ENCODE results near the gene VENTX. TPM values are rescaled to one million over a fixed set of nuclear protein-coding genes. Genes with fewer than 3 reads are reported as not detected.
"Not testable (repeated sequence)": the region's sequence is repeated elsewhere in the genome, so short reads cannot be mapped to it uniquely, and the experiment has no call there.

The VENTX gene
- total RNA-seq, 2 experiments from 2014 or later, result not detected

- ChIA-PET CTCF (interaction anchor here (1.1 to 3.3 kb wide), 5 partner anchors 32 to 265 kb away, joined by 4 to 24 read pairs (median 7); no protein-coding TSS in a partner anchor), POLR2A (interaction anchor here (1.1 to 2.7 kb wide), 5 partner anchors 14 to 51 kb away, joined by 3 to 8 read pairs (median 4); partner anchors contain the start of gene ADAM8)
- Mint-ChIP-seq H3K9me3 (no peaks in the 10 kb centered on the region), H3K27ac (no peak overlapping the region), H3K27me3 (peaks cover 42% of the 10 kb centered on the region), H3K4me3 (no peak overlapping the region), H3K4me1 (peaks cover 34% of the 10 kb centered on the region), H3K36me3 (ENCODE audit: low read depth) (peaks cover 7% of the 10 kb centered on the region)
- no peak for DNase-seq
Observed at GRCh38 chr10:133227256-133227655, 10.4 kb upstream of the VENTX start.

GRCh38 chr10:133229265-133230043 is 8.2 kb upstream of the VENTX start:
- H3K27me3 Mint-ChIP-seq, result peaks cover 61% of the 10 kb centered on the region

GRCh38 chr10:133230044-133230361 is 7.7 kb upstream of the VENTX start, which contains the start of gene UTF1:
TSS of gene UTF1 (plus strand) at chr10:133230217. CDS start at chr10:133230289, 72 bp downstream.
- no peak for DNase-seq
- no peaks in the 10 kb centered on the region for H3K9me3 Mint-ChIP-seq
- H3K4me1 Mint-ChIP-seq, result peaks cover 32% of the 10 kb centered on the region
- ChIA-PET POLR2A (no interaction called here), CTCF (no interaction called here)
- peaks cover 7% of the 10 kb centered on the region for H3K36me3 Mint-ChIP-seq (ENCODE audit: low read depth)
- H3K27me3 Mint-ChIP-seq, result peaks cover 65% of the 10 kb centered on the region
- no peak within 1 kb of the TSS for H3K4me3 Mint-ChIP-seq
- no peak within 1 kb of the TSS for H3K27ac Mint-ChIP-seq

More at GRCh38 chr10:133229265-133230043, 8.2 kb upstream of the VENTX start:
- Mint-ChIP-seq H3K36me3 (ENCODE audit: low read depth) (peaks cover 7% of the 10 kb centered on the region), H3K27ac (no peak overlapping the region), H3K9me3 (no peaks in the 10 kb centered on the region), H3K4me1 (peaks cover 32% of the 10 kb centered on the region), H3K4me3 (no peak overlapping the region)
- ChIA-PET POLR2A (no interaction called here), CTCF (no interaction called here)
- DNase-seq, result no peak

GRCh38 chr10:133230387-133231195 is 7.1 kb upstream of the VENTX start:
- H3K4me3 Mint-ChIP-seq, result no peak overlapping the region
- DNase-seq, result no peak

GRCh38 chr10:133231244-133231945 is 6.3 kb upstream of the VENTX start:
- Mint-ChIP-seq H3K27ac (no peak overlapping the region), H3K4me3 (peak overlapping the region; percentile 17), H3K27me3 (peaks cover 69% of the 10 kb centered on the region), H3K9me3 (no peaks in the 10 kb centered on the region), H3K4me1 (peaks cover 24% of the 10 kb centered on the region), H3K36me3 (ENCODE audit: low read depth) (peaks cover 5% of the 10 kb centered on the region)
- ChIA-PET POLR2A (no interaction called here), CTCF (no interaction called here)
- DNase-seq, result no peak

More at GRCh38 chr10:133230387-133231195, 7.1 kb upstream of the VENTX start:
- Mint-ChIP-seq H3K4me1 (peaks cover 28% of the 10 kb centered on the region), H3K9me3 (no peaks in the 10 kb centered on the region), H3K36me3 (ENCODE audit: low read depth) (peaks cover 6% of the 10 kb centered on the region), H3K27me3 (peaks cover 67% of the 10 kb centered on the region), H3K27ac (no peak overlapping the region)
- ChIA-PET POLR2A (no interaction called here), CTCF (no interaction called here)

GRCh38 chr10:133231946-133232574 is 5.6 kb upstream of the VENTX start:
- no peak for DNase-seq
- Mint-ChIP-seq H3K4me1 (peaks cover 17% of the 10 kb centered on the region), H3K9me3 (no peaks in the 10 kb centered on the region), H3K36me3 (ENCODE audit: low read depth) (peaks cover 5% of the 10 kb centered on the region), H3K4me3 (no peak overlapping the region), H3K27ac (no peak overlapping the region), H3K27me3 (peaks cover 62% of the 10 kb centered on the region)
- ChIA-PET CTCF (no interaction called here), POLR2A (no interaction called here)

- H3K27ac Mint-ChIP-seq; H3K36me3 Mint-ChIP-seq (ENCODE audit: low read depth); CTCF ChIA-PET; H3K4me3 Mint-ChIP-seq; H3K9me3 Mint-ChIP-seq; DNase-seq; POLR2A ChIA-PET: not testable (repeated sequence)
- Mint-ChIP-seq H3K27me3 (peaks cover 59% of the 10 kb centered on the region), H3K4me1 (peaks cover 12% of the 10 kb centered on the region)
Observed at GRCh38 chr10:133234796-133235195, 2.9 kb upstream of the VENTX start.

- Mint-ChIP-seq H3K27me3 (peaks cover 60% of the 10 kb centered on the region), H3K27ac (no peak overlapping the region), H3K4me3 (no peak overlapping the region), H3K36me3 (ENCODE audit: low read depth) (no peaks in the 10 kb centered on the region), H3K9me3 (no peaks in the 10 kb centered on the region), H3K4me1 (peaks cover 12% of the 10 kb centered on the region)
- CTCF ChIA-PET, result no interaction called here
- POLR2A ChIA-PET, result no interaction called here
- DNase-seq, result no peak
Observed at GRCh38 chr10:133235265-133235855, 2.3 kb upstream of the VENTX start.

- no peak for DNase-seq
- Mint-ChIP-seq H3K27ac (no peak overlapping the region), H3K4me3 (no peak overlapping the region), H3K27me3 (peaks cover 63% of the 10 kb centered on the region), H3K36me3 (ENCODE audit: low read depth) (no peaks in the 10 kb centered on the region), H3K9me3 (no peaks in the 10 kb centered on the region), H3K4me1 (peaks cover 15% of the 10 kb centered on the region)
- POLR2A ChIA-PET, result no interaction called here
- CTCF ChIA-PET, result no interaction called here
Observed at GRCh38 chr10:133235932-133236331, 1.7 kb upstream of the VENTX start.

GRCh38 chr10:133236401-133237240 is 1.0 kb upstream of the VENTX start:
- Mint-ChIP-seq H3K4me3 (no peak overlapping the region), H3K9me3 (no peaks in the 10 kb centered on the region), H3K36me3 (ENCODE audit: low read depth) (no peaks in the 10 kb centered on the region), H3K4me1 (peaks cover 20% of the 10 kb centered on the region), H3K27ac (no peak overlapping the region), H3K27me3 (peaks cover 65% of the 10 kb centered on the region)
- CTCF ChIA-PET, result no interaction called here
- POLR2A ChIA-PET, result no interaction called here
- no peak for DNase-seq

GRCh38 chr10:133237241-133237587 is 441 bp upstream of the VENTX start:
- H3K27me3 Mint-ChIP-seq, result peaks cover 62% of the 10 kb centered on the region
- peaks cover 25% of the 10 kb centered on the region for H3K4me1 Mint-ChIP-seq

GRCh38 chr10:133238466-133238804 is 780 bp downstream of the VENTX start:
- Mint-ChIP-seq H3K9me3 (no peaks in the 10 kb centered on the region), H3K4me1 (peaks cover 31% of the 10 kb centered on the region), H3K4me3 (no peak overlapping the region), H3K27me3 (peaks cover 61% of the 10 kb centered on the region), H3K27ac (no peak overlapping the region), H3K36me3 (ENCODE audit: low read depth) (no peaks in the 10 kb centered on the region)
- ChIA-PET CTCF (no interaction called here), POLR2A (no interaction called here)
- DNase-seq, result no peak

More at GRCh38 chr10:133237241-133237587, 441 bp upstream of the VENTX start:
- H3K4me3 Mint-ChIP-seq, result no peak overlapping the region
- POLR2A ChIA-PET, result no interaction called here
- no peak overlapping the region for H3K27ac Mint-ChIP-seq
- CTCF ChIA-PET, result no interaction called here
- H3K9me3 Mint-ChIP-seq, result no peaks in the 10 kb centered on the region
- DNase-seq, result no peak
- no peaks in the 10 kb centered on the region for H3K36me3 Mint-ChIP-seq (ENCODE audit: low read depth)
